Activated CD4-positive, alpha-beta T cell treated with anti-CD3 and anti-CD28 coated beads, Interleukin-2, amount 10 ng/mL, durations not matched to agents 7 days and 5 days (primary cell): ENCODE data around the gene TAS1R3. TPM values are rescaled to one million over a fixed set of nuclear protein-coding genes. Genes with fewer than 3 reads are reported as not detected.

Experiments used
- CTCF ChIA-PET: fragments of 350-600 bp; sonication (Branson Sonifier 250); formaldehyde crosslinking; loops from one replicate; lab custom pipeline; 2021; ENCODE audit warnings: antibody characterized with exemption; lab: Charles Lee
- POLR2A ChIA-PET: fragments of 350-600 bp; sonication (Branson Sonifier 250); formaldehyde crosslinking; loops from one replicate; lab custom pipeline; 2021; ENCODE audit warnings: antibody characterized with exemption; lab: Charles Lee
- DNase-seq: peaks from one replicate; pipeline ENCODE4 v3.0.0-alpha.2; 2020
- H3K27ac Mint-ChIP-seq: one replicate; pipeline ENCODE4 v1.8.0; 2021; ENCODE audit warnings: mild to moderate bottlenecking, moderate library complexity, mixed read lengths
- H3K27me3 Mint-ChIP-seq: one replicate; pipeline ENCODE4 v1.8.0; 2021; ENCODE audit warnings: mixed read lengths
- H3K36me3 Mint-ChIP-seq: one replicate; pipeline ENCODE4 v1.8.0; 2021; ENCODE audit warnings: low read depth, mixed read lengths
- H3K4me1 Mint-ChIP-seq: one replicate; pipeline ENCODE4 v1.8.0; 2021; ENCODE audit warnings: mixed read lengths
- H3K4me3 Mint-ChIP-seq: one replicate; pipeline ENCODE4 v1.8.0; 2021; ENCODE audit warnings: mild to moderate bottlenecking, moderate library complexity, mixed read lengths
- H3K9me3 Mint-ChIP-seq: one replicate; pipeline ENCODE4 v1.8.0; 2021; ENCODE audit warnings: mixed read lengths
- total RNA-seq, 2 experiments: library from RNA; stranded (reverse); gene quantifications; one replicate each; pipeline ENCODE4 v1.2.3, GENCODE V29; 2021

Gene TAS1R3
- total RNA-seq, 2 experiments from 2014 or later = 3.1 to 3.7 TPM

GRCh38 chr1:1324524-1325287 lies 6.4 kb upstream of the TAS1R3 start, which contains the start of the genes CPTP and INTS11:
TSS of gene CPTP (plus strand) at chr1:1324802. CDS start at chr1:1326911, 2,109 bp downstream.
TSS of gene INTS11 (minus strand) at chr1:1324660. CDS start at chr1:1324608, 52 bp downstream.
- no peaks in the 10 kb centered on the region for H3K9me3 Mint-ChIP-seq
- ChIA-PET CTCF (no interaction called here), POLR2A (no interaction called here)
- no peaks in the 10 kb centered on the region for H3K27me3 Mint-ChIP-seq
- peaks cover 5% of the 10 kb centered on the region for H3K36me3 Mint-ChIP-seq
- DNase-seq = peak; percentile 97
- H3K4me1 Mint-ChIP-seq = peaks cover 27% of the 10 kb centered on the region
- peak within 1 kb of the TSS; percentile 85 for H3K4me3 Mint-ChIP-seq
- H3K27ac Mint-ChIP-seq = peak within 1 kb of the TSS; percentile 93

- H3K36me3 Mint-ChIP-seq = peaks cover 5% of the 10 kb centered on the region
- H3K4me1 Mint-ChIP-seq = peaks cover 27% of the 10 kb centered on the region
- DNase-seq = no peak
- ChIA-PET CTCF (interaction anchor here (0.9 kb wide), 1 partner anchor 23 kb away, joined by 3 read pairs; no protein-coding TSS in a partner anchor), POLR2A (no interaction called here)
- H3K9me3 Mint-ChIP-seq = no peaks in the 10 kb centered on the region
- H3K4me3 Mint-ChIP-seq = peak overlapping the region; percentile 75
- no peaks in the 10 kb centered on the region for H3K27me3 Mint-ChIP-seq
- peak overlapping the region; percentile 85 for H3K27ac Mint-ChIP-seq
Measured at GRCh38 chr1:1325288-1326074, 5.6 kb upstream of the TAS1R3 start.

GRCh38 chr1:1326075-1326605 lies 4.9 kb upstream of the TAS1R3 start:
- Mint-ChIP-seq H3K4me1 (peaks cover 27% of the 10 kb centered on the region), H3K27ac (peak overlapping the region; percentile 75), H3K27me3 (no peaks in the 10 kb centered on the region), H3K4me3 (peak overlapping the region; percentile 75), H3K9me3 (no peaks in the 10 kb centered on the region), H3K36me3 (peaks cover 5% of the 10 kb centered on the region)
- no peak for DNase-seq
- CTCF ChIA-PET = interaction anchor here (0.9 to 1.3 kb wide), 2 partner anchors 20 to 22 kb away, joined by 3 read pairs; no protein-coding TSS in a partner anchor
- POLR2A ChIA-PET = no interaction called here

GRCh38 chr1:1327291-1327690 lies 3.8 kb upstream of the TAS1R3 start:
- peaks cover 24% of the 10 kb centered on the region for H3K4me1 Mint-ChIP-seq
- H3K27ac Mint-ChIP-seq = no peak overlapping the region
- peaks cover 3% of the 10 kb centered on the region for H3K36me3 Mint-ChIP-seq
- no peaks in the 10 kb centered on the region for H3K9me3 Mint-ChIP-seq
- CTCF ChIA-PET = interaction anchor here (1.2 to 1.4 kb wide), 3 partner anchors 18 to 45 kb away, joined by 3 read pairs; no protein-coding TSS in a partner anchor
- DNase-seq = no peak
- H3K4me3 Mint-ChIP-seq = no peak overlapping the region
- H3K27me3 Mint-ChIP-seq = no peaks in the 10 kb centered on the region
- POLR2A ChIA-PET = no interaction called here

GRCh38 chr1:1328254-1328653 lies 2.8 kb upstream of the TAS1R3 start:
- Mint-ChIP-seq H3K4me3 (no peak overlapping the region), H3K36me3 (peaks cover 3% of the 10 kb centered on the region), H3K4me1 (peaks cover 18% of the 10 kb centered on the region), H3K27ac (no peak overlapping the region), H3K9me3 (no peaks in the 10 kb centered on the region), H3K27me3 (no peaks in the 10 kb centered on the region)
- ChIA-PET CTCF (interaction anchor here (0.8 to 1.4 kb wide), 2 partner anchors 44 to 47 kb away, joined by 3 read pairs; no protein-coding TSS in a partner anchor), POLR2A (no interaction called here)
- no peak for DNase-seq

- H3K9me3 Mint-ChIP-seq = no peaks in the 10 kb centered on the region
- ChIA-PET CTCF (interaction anchor here (0.8 kb wide), 1 partner anchor 46 kb away, joined by 3 read pairs; no protein-coding TSS in a partner anchor), POLR2A (no interaction called here)
- no peak for DNase-seq
- peaks cover 12% of the 10 kb centered on the region for H3K4me1 Mint-ChIP-seq
- H3K27ac Mint-ChIP-seq = no peak overlapping the region
- H3K4me3 Mint-ChIP-seq = no peak overlapping the region
- H3K27me3 Mint-ChIP-seq = no peaks in the 10 kb centered on the region
- H3K36me3 Mint-ChIP-seq = peaks cover 2% of the 10 kb centered on the region
Measured at GRCh38 chr1:1329304-1330210, 1.5 kb upstream of the TAS1R3 start.

GRCh38 chr1:1330366-1331067 lies 563 bp upstream of the TAS1R3 start:
- H3K4me3 Mint-ChIP-seq = no peak overlapping the region
- no peaks in the 10 kb centered on the region for H3K9me3 Mint-ChIP-seq
- peaks cover 12% of the 10 kb centered on the region for H3K4me1 Mint-ChIP-seq
- CTCF ChIA-PET = no interaction called here
- no peaks in the 10 kb centered on the region for H3K27me3 Mint-ChIP-seq
- H3K27ac Mint-ChIP-seq = no peak overlapping the region
- POLR2A ChIA-PET = no interaction called here
- H3K36me3 Mint-ChIP-seq = peaks cover 2% of the 10 kb centered on the region
- DNase-seq = no peak

- Mint-ChIP-seq H3K36me3 (no peaks in the 10 kb centered on the region), H3K4me3 (no peak overlapping the region), H3K27me3 (no peaks in the 10 kb centered on the region), H3K4me1 (no peaks in the 10 kb centered on the region), H3K9me3 (no peaks in the 10 kb centered on the region), H3K27ac (no peak overlapping the region)
- POLR2A ChIA-PET = no interaction called here
- no peak for DNase-seq
- CTCF ChIA-PET = no interaction called here
Measured at GRCh38 chr1:1332031-1332755, 1.1 kb downstream of the TAS1R3 start.

GRCh38 chr1:1332774-1333480 lies 1.8 kb downstream of the TAS1R3 start:
- DNase-seq = no peak
- Mint-ChIP-seq H3K4me3 (no peak overlapping the region), H3K27me3 (no peaks in the 10 kb centered on the region), H3K27ac (no peak overlapping the region), H3K4me1 (no peaks in the 10 kb centered on the region), H3K36me3 (no peaks in the 10 kb centered on the region), H3K9me3 (no peaks in the 10 kb centered on the region)
- ChIA-PET CTCF (no interaction called here), POLR2A (no interaction called here)

GRCh38 chr1:1333551-1334241 lies 2.6 kb downstream of the TAS1R3 start:
- Mint-ChIP-seq H3K36me3 (no peaks in the 10 kb centered on the region), H3K27ac (no peak overlapping the region), H3K9me3 (no peaks in the 10 kb centered on the region), H3K4me1 (no peaks in the 10 kb centered on the region), H3K4me3 (no peak overlapping the region), H3K27me3 (no peaks in the 10 kb centered on the region)
- no peak for DNase-seq
- CTCF ChIA-PET = no interaction called here
- POLR2A ChIA-PET = no interaction called here
